GM21367 (cell line): ENCODE results near the gene FAM228B.
"Not testable (repeated sequence)": the region's sequence is repeated elsewhere in the genome, so short reads cannot be mapped to it uniquely, and the experiment has no call there.

Source experiments
- ATAC-seq: cut with Tn5 transposase; IDR thresholded peaks from one replicate; pipeline ENCODE4 v1.9.1; 2021; ENCODE audit not compliant: unreplicated experiment

FAM228B gene

GRCh38 chr2:24101992-24102391 lies 21.3 kb upstream of the FAM228B start:
- ATAC-seq = no peak

- no peak for ATAC-seq
Measured at GRCh38 chr2:24102677-24103076, 20.6 kb upstream of the FAM228B start.

- no peak for ATAC-seq
Measured at GRCh38 chr2:24104110-24104650, 19.1 kb upstream of the FAM228B start.

- ATAC-seq = no peak
Measured at GRCh38 chr2:24104906-24105305, 18.4 kb upstream of the FAM228B start.

GRCh38 chr2:24105816-24106215 lies 17.5 kb upstream of the FAM228B start:
- ATAC-seq = no peak

- no peak for ATAC-seq
Measured at GRCh38 chr2:24106786-24107185, 16.5 kb upstream of the FAM228B start.

GRCh38 chr2:24107336-24107735 lies 15.9 kb upstream of the FAM228B start:
- ATAC-seq = no peak

- ATAC-seq = not testable (repeated sequence)
Measured at GRCh38 chr2:24109431-24109830, 13.8 kb upstream of the FAM228B start.

GRCh38 chr2:24110660-24111303 lies 12.5 kb upstream of the FAM228B start:
- no peak for ATAC-seq

- ATAC-seq = no peak
Measured at GRCh38 chr2:24111407-24111901, 11.8 kb upstream of the FAM228B start.

- ATAC-seq = no peak
Measured at GRCh38 chr2:24115057-24115456, 8.2 kb upstream of the FAM228B start.

- no peak for ATAC-seq
Measured at GRCh38 chr2:24117902-24118301, 5.4 kb upstream of the FAM228B start.

GRCh38 chr2:24121066-24121465 lies 2.2 kb upstream of the FAM228B start:
- ATAC-seq = no peak

GRCh38 chr2:24121469-24121868 lies 1.8 kb upstream of the FAM228B start:
- no peak for ATAC-seq

GRCh38 chr2:24122366-24123194 lies 689 bp upstream of the FAM228B start:
- ATAC-seq = no peak

GRCh38 chr2:24123922-24124580 lies 782 bp downstream of the FAM228B start:
- peak; percentile 5 for ATAC-seq

- ATAC-seq = no peak
Measured at GRCh38 chr2:24125956-24126355, 2.7 kb downstream of the FAM228B start.

GRCh38 chr2:24132543-24132942 lies 9.3 kb downstream of the FAM228B start:
- ATAC-seq = no peak

- not testable (repeated sequence) for ATAC-seq
Measured at GRCh38 chr2:24140305-24140704, 17.0 kb downstream of the FAM228B start.

GRCh38 chr2:24147364-24147763 lies 24.1 kb downstream of the FAM228B start:
- ATAC-seq = no peak

- ATAC-seq = no peak
Measured at GRCh38 chr2:24152413-24153197, 29.3 kb downstream of the FAM228B start.
